ENCODE data around the gene ACLY. TPM values are rescaled to one million over a fixed set of nuclear protein-coding genes. Genes with fewer than 3 reads are reported as not detected.
A peak's percentile ranks its signal among the peaks of the same experiment; 100 is the strongest.

ACLY gene
- total RNA-seq, 1 donor, result 159 TPM

- DNase-seq (ENCODE audit: low read depth), result peak; percentile 97
- no peak overlapping the region for H3K4me3 ChIP-seq (ENCODE audit: low read depth, low read length)
- TF ChIP-seq CTCF (IDR thresholded peaks at IDR 0.05; ENCODE audit: insufficient read depth, low read length), result peak; percentile 10
Measured at GRCh38 chr17:41910701-41911391, 7.9 kb downstream of the ACLY start.

- TF ChIP-seq CTCF (IDR thresholded peaks at IDR 0.05; ENCODE audit: insufficient read depth, low read length), result no peak
- no peak overlapping the region for H3K4me3 ChIP-seq (ENCODE audit: low read depth, low read length)
- no peak for DNase-seq (ENCODE audit: low read depth)
Measured at GRCh38 chr17:41909088-41909487, 9.7 kb downstream of the ACLY start.

GRCh38 chr17:41907633-41908539 is 10.9 kb downstream of the ACLY start:
- H3K4me3 ChIP-seq (ENCODE audit: low read depth, low read length), result no peak overlapping the region
- TF ChIP-seq CTCF (IDR thresholded peaks at IDR 0.05; ENCODE audit: insufficient read depth, low read length), result no peak
- no peak for DNase-seq (ENCODE audit: low read depth)

GRCh38 chr17:41907185-41907556 is 11.6 kb downstream of the ACLY start:
- TF ChIP-seq CTCF (IDR thresholded peaks at IDR 0.05; ENCODE audit: insufficient read depth, low read length), result no peak
- no peak overlapping the region for H3K4me3 ChIP-seq (ENCODE audit: low read depth, low read length)

GRCh38 chr17:41906465-41907184 is 12.1 kb downstream of the ACLY start:
- H3K4me3 ChIP-seq (ENCODE audit: low read depth, low read length), result no peak overlapping the region
- TF ChIP-seq CTCF (IDR thresholded peaks at IDR 0.05; ENCODE audit: insufficient read depth, low read length), result no peak
- DNase-seq (ENCODE audit: low read depth), result peak; percentile 17

More at GRCh38 chr17:41907185-41907556, 11.6 kb downstream of the ACLY start:
- peak; percentile 82 for DNase-seq (ENCODE audit: low read depth)

- H3K4me3 ChIP-seq (ENCODE audit: low read depth, low read length), result no peak overlapping the region
- no peak for TF ChIP-seq CTCF (IDR thresholded peaks at IDR 0.05; ENCODE audit: insufficient read depth, low read length)
- DNase-seq (ENCODE audit: low read depth), result no peak
Measured at GRCh38 chr17:41905172-41905571, 13.6 kb downstream of the ACLY start.
